Islet precursor cell (in vitro differentiated cells): ENCODE measurements around the gene TMEM225B.
"Not testable (repeated sequence)": the region's sequence is repeated elsewhere in the genome, so short reads cannot be mapped to it uniquely, and the experiment has no call there.

Experiments used
- DNase-seq: peaks from one replicate; pipeline ENCODE4 v3.0.0-alpha.2; 2018

TMEM225B gene

DNA sequence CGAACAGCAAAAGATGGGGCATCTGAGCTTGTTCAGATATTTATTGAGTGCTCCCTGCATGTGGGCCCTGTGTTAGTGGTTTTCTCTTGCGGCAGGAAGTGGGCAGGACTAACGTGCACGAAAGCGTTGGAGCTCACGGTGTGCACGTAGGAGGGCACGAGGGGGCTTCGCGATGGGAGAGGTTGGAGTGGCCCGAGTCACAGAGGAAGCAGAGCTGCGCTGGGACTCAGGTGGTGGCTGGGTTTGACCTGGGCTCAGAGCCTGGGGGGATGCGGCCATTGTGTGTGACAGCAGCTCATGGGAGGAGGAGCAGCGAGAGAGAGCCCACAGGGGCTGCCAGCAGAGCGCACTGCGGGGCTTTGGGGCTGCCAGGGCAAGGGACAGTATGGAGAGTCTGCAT is 26.4 kb downstream of the TMEM225B start:
- peak; percentile 39 for DNase-seq

DNA sequence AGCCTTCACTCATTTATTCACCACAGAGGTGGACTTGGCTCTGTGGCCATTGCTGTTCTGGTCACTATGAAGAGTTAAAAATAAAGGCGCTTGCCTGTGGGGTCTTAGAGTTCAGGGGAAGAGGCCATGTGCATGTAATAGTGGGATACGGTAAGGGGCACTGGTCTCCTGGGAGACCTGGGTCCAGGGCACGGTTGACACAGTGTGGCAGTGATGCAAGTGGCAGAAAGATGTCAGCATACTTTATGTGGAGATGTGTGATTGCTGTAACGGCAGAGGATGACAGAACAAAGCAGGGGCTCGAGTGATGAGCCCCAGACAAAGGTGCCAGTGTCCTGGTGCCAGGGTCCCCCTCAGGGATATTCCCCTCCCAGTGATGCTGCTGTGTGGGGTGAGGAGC is 27.3 kb downstream of the TMEM225B start:
- DNase-seq = peak; percentile 31

DNA sequence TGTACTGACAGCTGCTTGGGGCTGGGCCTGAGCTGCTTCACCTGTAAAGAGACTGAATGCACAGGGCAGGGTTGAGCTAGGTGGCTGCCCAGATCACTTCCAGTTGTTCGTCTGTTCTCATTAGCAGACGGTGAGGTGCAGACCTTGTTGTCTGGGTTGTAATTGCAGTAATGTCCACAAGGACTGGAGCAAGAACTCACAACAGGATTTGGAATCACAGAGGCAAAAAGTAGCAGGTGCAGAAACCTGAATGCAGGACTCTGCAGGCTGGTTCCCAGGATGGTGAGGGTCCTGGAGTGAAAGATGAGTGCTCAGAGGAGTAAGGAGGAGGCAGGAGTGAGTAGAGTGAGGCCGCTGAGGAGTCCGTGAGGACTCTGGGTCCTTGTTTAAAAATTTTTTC is 27.9 kb downstream of the TMEM225B start:
- peak; percentile 49 for DNase-seq

DNA sequence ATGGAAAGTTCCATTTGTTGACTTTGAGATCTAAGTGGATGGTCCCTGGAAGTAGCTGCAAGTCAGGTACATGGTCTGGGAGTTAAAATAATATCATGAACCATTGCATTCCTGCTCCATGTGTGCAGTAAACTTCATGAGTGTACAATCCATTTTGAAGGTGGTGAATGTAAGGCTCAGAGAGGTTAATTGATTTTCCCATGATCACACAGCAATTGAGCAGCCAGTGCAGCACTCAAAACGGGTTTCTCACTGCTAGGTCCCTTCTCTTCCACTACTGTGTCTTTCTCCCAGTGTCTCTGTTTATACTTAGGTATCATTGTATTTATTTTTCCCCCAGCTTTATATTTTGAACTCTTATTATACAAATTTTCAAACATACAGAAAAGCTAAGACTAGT is 28.6 kb downstream of the TMEM225B start:
- no peak for DNase-seq

DNA sequence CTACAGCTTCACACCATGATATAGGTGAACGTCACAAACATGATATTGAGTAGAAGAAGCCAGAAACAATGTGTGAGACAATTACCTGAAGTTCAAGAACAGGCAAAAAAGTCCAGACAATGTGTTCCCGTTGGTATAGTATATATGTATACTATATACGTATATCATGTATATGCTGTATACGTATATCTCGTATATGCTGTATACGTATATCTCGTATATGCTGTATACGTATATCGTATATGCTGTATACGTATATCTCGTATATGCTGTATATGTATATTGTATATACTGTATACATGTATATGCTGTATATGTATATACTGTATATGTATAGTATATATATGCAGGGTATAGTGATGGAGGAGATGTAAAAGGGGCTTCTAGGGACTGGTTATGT is 29.4 kb downstream of the TMEM225B start:
- DNase-seq = no peak

DNA sequence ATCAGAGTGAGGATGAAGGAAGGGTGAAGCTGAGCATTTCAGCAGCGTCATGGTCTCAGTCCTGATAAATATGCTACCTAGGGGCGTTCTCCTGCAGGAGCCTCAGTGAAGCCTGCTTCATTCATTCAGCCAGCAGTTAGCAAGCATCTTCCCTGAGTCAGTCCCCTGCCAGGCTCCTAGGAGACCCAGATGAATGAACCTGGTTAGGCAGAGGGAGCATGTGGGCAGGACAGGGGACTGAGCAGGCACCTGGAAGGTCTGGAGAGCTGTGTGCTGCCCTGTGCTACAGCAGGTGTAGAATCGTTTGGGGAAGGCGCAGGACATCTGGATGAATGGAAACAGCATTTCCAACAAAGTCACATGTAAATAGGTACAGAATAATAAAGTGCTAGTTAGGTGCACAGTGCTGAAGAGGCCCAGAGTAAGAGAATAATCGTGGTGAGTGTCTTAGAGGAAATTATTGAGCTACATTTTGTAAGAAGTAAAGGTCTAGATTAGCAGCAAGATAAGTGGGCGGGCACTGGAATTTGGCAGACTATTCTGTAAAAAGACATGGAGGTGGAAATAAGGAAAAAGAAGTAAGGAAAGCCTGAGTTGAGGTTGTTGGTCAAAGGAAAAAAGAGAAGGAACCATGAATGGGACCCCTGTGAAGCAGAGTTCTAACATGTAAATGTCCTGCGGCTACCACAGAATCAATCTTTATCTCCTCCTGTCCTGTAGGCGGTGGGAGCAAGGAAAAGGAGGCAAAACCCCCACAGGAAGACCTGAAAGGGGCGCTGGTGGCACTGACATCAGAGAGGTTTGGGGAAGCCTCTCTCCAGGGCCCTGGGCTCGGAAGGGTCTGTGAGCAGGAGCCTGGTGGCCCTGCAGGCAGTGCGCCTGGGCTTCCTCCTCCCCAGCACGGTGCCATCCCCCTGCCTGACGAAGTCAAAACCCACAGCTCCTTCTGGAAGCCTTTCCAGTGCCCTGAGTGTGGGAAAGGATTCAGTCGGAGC is 30.7 kb downstream of the TMEM225B start:
- peak; percentile 44 for DNase-seq

DNA sequence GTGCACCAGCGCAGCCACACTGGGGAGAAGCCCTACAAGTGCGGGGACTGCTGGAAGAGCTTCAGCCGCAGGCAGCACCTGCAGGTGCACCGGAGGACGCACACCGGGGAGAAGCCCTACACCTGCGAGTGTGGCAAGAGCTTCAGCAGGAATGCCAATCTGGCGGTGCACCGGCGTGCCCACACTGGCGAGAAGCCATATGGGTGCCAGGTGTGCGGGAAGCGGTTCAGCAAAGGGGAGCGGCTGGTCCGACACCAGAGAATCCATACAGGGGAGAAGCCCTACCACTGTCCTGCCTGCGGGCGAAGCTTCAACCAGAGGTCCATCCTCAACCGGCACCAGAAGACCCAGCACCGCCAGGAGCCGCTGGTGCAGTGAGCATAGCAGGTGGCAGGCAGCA is 31.6 kb downstream of the TMEM225B start:
- peak; percentile 51 for DNase-seq

DNA sequence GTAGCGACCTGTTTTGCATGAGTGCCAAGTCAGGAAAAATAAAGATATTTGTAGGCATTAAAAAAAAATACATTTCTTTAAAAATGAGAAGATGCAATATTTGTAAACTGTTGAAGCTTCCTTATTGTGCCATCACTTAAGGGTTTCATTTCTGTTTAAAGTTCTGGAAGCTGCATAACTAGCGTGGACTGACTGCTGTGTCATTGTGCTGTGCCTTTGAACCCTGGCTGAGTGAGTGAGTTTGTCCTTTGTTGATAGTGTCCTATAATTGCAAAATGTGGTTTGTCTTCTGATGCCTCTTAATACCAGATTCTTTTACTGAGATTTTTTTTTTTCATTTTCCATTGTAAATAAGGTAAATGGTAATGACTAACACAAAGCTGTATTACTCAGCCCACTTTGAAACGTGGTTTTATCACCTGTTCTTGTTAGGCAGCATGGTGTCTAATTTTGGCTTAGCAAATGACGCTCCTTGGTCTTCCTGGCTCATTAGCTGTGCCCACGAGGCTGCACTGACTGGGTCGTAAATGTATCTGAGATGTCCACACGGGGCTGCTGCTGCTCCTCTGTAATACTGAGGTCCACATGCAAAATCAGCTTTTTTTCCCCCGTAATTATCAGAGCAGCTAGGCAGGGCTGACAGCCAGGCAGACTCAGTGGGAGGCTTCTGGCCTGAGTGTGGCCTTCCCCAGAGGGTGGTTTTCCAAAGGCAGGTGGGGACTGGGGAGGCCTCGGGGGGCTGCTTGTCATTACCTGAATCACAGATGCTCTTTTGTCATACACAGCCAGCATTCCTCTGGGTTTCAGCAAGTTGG is 33.4 kb downstream of the TMEM225B start:
- DNase-seq = peak; percentile 70

DNA sequence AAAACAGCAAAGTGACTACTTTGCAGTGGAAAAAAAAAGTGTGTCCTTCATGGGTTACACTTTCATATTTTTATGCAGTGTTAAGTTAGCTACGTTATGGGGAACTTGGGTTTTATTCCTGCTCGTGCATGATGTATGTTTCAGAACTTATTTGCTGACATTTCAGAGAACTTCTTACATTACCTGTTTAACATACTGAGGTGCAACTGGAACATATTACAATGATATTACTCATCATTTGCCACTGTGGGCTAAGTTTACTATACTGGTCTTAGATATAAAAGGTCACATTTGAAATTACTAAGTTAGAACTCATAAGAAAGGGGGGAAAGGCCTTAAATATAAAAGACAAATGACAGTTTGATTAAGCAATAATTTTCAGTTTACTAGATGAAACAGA is 39.3 kb downstream of the TMEM225B start:
- not testable (repeated sequence) for DNase-seq

DNA sequence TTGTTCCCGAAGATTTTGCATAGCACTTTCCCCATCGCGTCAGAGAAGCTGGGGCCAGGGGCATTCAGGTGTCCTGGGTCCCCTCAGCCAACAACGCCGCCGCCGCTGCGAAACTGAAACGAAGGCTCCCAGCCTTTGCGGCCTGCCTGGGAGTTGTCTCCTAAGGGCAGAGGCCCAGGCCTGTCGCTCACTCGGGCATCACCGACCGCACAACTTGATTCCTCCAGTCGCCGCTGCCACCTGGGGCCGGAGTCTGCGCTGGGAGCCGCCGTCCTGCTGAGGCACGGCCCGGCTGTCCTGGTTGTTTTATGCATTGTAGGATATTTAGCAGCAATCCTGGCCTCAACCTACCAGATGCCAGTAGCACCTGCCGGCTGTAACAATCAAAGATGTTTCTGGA is 40.7 kb downstream of the TMEM225B start:
- no peak for DNase-seq

DNA sequence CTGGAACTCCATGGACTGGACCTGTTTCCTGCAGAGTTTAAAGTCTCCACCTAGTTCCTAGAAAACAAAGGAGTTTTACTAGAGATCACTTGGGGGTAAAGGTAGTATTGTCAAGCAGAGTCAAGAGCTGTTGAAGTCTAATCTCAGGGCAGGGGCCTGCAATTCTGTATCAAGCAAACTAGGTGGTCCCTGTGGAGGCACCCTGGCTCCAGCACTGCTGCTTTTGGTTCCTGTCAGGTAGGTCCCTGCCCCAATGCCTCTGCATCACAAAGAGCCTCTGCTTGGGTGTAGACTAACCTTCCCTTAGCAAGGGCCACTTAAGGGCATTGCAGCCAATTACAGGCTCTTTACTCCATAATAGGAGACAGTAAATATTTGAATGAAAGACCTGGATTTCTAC is 41.2 kb downstream of the TMEM225B start:
- no peak for DNase-seq

DNA sequence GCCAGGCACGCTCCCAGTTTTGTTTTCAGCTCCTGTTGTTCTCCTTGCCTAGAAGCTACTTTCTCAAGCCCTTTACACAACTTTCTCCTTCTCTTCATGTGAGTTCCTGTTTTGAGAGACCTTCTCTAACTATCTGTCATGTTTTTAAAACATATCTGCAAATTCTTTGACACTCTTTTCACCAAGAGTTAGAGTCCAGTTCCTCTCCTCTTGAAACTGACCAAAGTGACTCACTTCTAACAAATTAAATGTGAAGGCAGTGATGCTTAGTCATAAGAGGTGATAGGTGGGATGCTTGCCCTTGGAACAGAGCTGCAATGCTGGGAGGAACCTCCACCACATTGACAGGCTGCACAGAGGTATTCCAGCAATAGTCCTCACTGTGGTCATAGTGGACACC is 44.0 kb downstream of the TMEM225B start:
- DNase-seq = no peak

DNA sequence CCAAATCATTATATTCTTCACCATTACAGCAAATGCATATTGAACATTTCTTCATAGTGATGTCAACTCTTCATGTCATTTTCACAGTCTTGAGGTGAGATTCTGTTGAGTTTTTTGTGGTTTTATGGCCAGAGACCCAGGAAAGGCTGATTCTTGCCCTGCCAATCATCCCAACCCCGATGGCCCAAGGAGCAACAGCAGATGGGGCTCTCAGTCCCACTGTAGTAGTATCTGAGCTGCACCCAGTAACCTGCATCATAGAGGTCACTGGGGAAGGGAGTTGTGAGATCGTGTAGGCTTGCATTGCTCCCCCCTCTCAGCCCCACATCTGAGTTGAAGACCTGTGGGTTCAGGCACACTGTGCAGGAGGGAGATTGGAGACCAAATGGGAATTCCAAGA is 45.4 kb downstream of the TMEM225B start:
- no peak for DNase-seq

DNA sequence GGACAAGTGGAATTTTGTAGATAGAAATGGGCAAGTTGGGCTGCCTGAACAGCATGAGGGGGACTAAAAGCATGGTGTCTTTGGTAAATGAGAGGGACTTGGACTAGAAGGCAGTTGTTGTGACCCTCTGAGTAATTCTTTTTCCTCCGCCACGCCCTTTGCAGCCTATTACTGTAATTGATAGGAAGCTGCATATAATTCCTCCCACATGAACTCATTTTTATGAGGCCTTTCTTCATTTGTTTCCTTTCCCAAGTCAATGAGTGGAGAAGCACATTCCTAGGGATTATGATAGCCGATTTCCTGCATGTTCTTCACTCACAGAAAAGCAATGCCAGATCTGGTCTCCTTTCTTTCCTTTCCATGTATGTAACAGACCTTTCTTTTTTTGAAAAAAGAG is 46.4 kb downstream of the TMEM225B start:
- no peak for DNase-seq

DNA sequence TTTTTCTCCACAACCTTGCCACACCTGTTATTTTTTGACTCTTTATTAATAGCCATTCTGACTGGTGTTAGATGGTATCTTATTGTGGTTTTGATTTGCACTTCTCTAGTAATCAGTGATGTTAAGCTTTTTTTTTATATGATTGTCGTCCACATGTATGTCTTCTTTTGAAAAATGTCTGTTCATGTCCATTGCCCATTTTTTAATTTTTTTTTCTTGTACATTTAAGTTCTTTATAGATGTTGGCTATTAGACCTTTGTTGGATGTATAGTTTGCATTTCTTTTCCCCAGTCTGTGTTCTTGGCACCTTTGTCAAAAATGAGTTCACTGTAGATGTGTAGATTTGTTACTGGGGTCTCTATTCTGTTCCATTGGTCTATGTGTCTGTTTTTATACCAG is 47.5 kb downstream of the TMEM225B start:
- DNase-seq = no peak

DNA sequence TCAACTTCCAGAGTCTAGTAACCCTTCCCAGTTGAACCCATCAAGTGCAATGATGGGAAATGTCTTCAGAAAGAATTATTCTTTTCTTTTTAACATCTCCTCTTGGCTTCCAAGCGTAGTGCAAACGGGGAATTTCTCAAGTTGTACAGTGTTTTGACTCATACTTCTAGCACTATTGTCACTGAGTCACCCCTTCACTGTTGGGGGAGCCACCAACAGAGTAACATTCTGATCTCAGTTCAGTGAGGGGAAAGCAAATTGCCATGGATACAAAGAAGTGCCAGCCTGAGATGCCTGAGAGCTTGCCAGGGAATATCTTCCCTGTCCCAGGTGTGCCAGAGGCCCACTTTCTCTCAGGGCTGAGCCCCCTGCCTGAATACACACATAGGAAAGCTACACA is 50.8 kb downstream of the TMEM225B start:
- no peak for DNase-seq

DNA sequence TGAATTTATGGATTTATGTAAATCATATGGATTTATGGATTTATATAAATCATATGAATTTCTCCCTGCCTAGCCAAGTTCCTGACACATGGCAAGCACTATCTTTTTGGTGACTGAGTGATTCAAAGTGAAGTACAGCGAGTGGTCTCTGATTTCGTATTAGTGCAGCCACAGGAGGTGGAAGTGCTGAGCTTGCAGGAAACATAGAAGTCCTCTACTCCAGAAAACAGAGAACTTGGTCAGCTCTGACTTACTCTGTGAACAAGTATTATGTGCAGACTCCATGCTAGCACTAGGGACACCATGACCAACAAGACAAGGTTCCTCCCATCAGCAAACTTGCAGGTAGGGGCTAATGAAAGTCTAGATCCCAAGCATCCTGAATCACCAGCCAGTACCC is 53.2 kb downstream of the TMEM225B start:
- DNase-seq = no peak

DNA sequence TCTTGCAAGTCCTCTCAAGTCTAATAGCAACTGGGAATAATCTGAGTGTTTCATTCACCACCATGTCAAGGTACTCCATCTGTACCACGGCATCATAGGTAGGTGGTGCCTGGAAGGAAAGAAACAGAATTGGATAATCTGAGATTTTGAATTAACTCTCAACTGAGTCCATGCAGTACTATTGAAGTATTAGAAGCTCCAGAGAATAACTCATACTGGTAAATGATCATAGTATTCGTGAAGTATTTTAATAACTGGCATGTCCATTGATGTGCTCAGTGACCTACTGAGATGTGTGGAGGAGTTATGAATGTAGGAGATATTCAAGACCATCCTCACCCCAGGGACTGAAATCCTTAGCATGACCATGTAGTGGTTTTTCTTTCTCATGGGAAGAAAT is 54.6 kb downstream of the TMEM225B start:
- DNase-seq = no peak

DNA sequence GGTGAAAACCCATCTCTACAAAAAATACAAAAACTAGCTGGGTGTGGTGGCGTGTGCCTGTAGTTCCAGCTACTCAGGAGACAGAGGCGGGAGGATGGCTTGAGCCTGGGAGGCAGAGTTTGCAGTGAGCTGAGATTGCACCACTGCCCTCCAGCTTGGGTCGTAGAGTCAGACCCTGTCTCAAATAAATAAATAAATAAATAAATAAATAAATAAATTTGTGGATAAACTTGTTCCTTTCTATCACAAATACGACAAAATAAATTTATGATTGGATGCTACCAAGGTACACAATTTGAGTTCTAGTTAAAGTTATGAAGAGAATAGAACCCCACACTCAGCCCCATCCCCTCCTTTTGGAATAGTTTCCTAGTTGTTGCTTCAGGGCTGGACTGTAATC is 55.2 kb downstream of the TMEM225B start:
- DNase-seq = not testable (repeated sequence)

DNA sequence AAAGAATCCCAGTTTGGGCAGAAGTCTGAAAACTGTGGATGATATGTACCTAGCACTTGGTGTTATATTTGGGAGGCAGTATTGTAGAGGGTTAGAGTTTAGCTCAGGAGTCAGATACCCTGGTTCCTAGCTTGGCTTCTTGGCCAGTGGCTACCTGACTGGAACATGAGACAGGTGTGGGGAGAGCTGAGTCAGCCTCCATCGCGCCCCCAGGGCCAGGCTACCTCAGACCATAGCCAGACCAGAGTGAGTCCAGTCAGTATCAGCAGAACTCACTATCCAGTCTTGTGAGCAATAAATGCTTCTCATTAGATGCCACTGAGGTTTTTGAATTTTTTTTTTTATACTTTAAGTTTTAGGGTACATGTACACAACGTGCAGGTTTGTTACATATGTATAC is 55.7 kb downstream of the TMEM225B start:
- DNase-seq = peak; percentile 66

DNA sequence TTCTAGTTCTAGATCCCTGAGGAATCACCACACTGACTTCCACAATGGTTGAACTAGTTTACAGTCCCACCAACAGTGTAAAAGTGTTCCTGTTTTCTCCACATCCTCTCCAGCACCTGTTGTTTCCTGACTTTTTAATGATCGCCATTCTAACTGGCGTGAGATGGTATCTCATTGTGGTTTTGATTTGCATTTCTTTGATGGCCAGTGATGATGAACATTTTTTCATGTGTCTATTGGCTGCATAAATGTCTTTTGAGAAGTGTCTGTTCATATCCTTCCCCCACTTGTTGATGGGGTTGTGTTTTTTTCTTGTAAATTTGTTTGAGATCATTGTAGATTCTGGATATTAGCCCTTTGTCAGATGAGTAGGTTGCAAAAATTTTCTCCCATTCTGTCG is 56.6 kb downstream of the TMEM225B start:
- DNase-seq = not testable (repeated sequence)

DNA sequence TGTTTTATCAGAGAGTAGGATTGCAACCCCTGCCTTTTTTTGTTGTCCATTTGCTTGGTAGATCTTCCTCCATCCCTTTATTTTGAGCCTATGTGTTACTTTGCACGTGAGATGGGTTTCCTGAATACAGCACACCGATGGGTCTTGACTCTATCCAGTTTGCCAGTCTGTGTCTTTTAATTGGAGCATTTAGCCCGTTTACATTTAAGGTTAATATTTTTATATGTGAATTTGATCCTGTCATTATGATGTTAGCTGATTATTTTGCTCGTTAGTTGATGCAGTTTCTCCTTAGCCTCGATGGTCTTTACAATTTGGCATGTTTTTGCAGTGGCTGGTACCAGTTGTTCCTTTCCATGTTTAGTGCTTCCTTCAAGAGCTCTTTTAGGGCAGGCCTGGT is 59.8 kb downstream of the TMEM225B start:
- not testable (repeated sequence) for DNase-seq
